Right renal pelvis (tissue), 4 donors: ENCODE results near the gene ERCC3. TPM values are rescaled to one million over a fixed set of nuclear protein-coding genes. Genes with fewer than 3 reads are reported as not detected.
"Not testable (repeated sequence)": the region's sequence is repeated elsewhere in the genome, so short reads cannot be mapped to it uniquely, and the experiment has no call there.

ENCODE experiments used
- DNase-seq, 4 donors: peaks; one replicate each; pipeline ENCODE4 v3.0.0-alpha.2; 2013; ENCODE audit warnings: low read depth in 4 of 4, low spot score in 3 of 4, missing footprints in 1 of 4
- polyA plus RNA-seq, 4 donors: library from polyadenylated mRNA; unstranded; fragments of 120-200 nt; gene quantifications; one replicate each; pipeline ENCODE4 v1.2.1, GENCODE V29; 2013; ENCODE audit not compliant: insufficient read length in 4 of 4

ERCC3 gene
- polyA plus RNA-seq, 4 donors: 61.8 to 78.8 (median 69.7) TPM

- not testable (repeated sequence) for DNase-seq
Observed at GRCh38 chr2:127227264-127227660, 66.7 kb downstream of the ERCC3 start.

- peak in 2 of 4 donors; percentile 16 to 30 for DNase-seq
Observed at GRCh38 chr2:127226520-127227263, 67.3 kb downstream of the ERCC3 start.

GRCh38 chr2:127226132-127226519, 67.8 kb downstream of the ERCC3 start:
- DNase-seq: no peak

- DNase-seq: no peak
Observed at GRCh38 chr2:127225186-127225960, 68.6 kb downstream of the ERCC3 start.

GRCh38 chr2:127224135-127224534, 69.8 kb downstream of the ERCC3 start:
- not testable (repeated sequence) for DNase-seq

- DNase-seq: peak in 3 of 4 donors; percentile 22 to 38 (median 23)
Observed at GRCh38 chr2:127220768-127221527, 73.0 kb downstream of the ERCC3 start.

- DNase-seq: peak in 3 of 4 donors; percentile 35 to 59 (median 38)
Observed at GRCh38 chr2:127220102-127220767, 73.7 kb downstream of the ERCC3 start, which contains the start of gene CYP27C1. TSS of gene CYP27C1 (minus strand) at chr2:127220299. CDS start at chr2:127220270, 29 bp downstream.

- DNase-seq: peak in 3 of 4 donors; percentile 39 to 46 (median 45)
Observed at GRCh38 chr2:127219171-127220070, 74.5 kb downstream of the ERCC3 start.

GRCh38 chr2:127218812-127219170, 75.2 kb downstream of the ERCC3 start:
- no peak for DNase-seq

- DNase-seq: no peak
Observed at GRCh38 chr2:127217470-127218325, 76.2 kb downstream of the ERCC3 start.

GRCh38 chr2:127216593-127216992, 77.4 kb downstream of the ERCC3 start:
- DNase-seq: no peak

GRCh38 chr2:127216095-127216494, 77.8 kb downstream of the ERCC3 start:
- no peak for DNase-seq

- DNase-seq: not testable (repeated sequence)
Observed at GRCh38 chr2:127214201-127214600, 79.7 kb downstream of the ERCC3 start.

GRCh38 chr2:127208313-127208712, 85.6 kb downstream of the ERCC3 start:
- no peak for DNase-seq
